Caco-2 (cell line): ENCODE measurements around the gene MVB12B. TPM values are rescaled to one million over a fixed set of nuclear protein-coding genes. Genes with fewer than 3 reads are reported as not detected.

Experiments used
- BruUV-seq: library from RNA; stranded (reverse); fragments of 400-500 nt; replicated peaks from 2 replicates; lab custom pipeline; 2021; lab: Mats Ljungman, UMichigan
- CTCF ChIA-PET: fragments of 300-600 bp; sonication (Branson Sonifier 250); formaldehyde crosslinking; loops from one replicate; lab custom pipeline; 2022; ENCODE audit warnings: antibody characterized with exemption; lab: Charles Lee
- POLR2A ChIA-PET: fragments of 300-600 bp; sonication (Branson Sonifier 250); formaldehyde crosslinking; loops from one replicate; lab custom pipeline; 2022; ENCODE audit warnings: antibody characterized with exemption; lab: Charles Lee
- DNase-seq, 2 experiments: peaks; one replicate each; pipeline versions ENCODE4 v3.0.0 to v3.0.0-alpha.2; 2020 to 2022
- H3K27me3 ChIP-seq: replicated peaks from 2 replicates; pipeline ENCODE4 v1.6.0; 2011; ENCODE audit warnings: low read length; ENCODE audit not compliant: control insufficient read depth, insufficient read depth
- H3K36me3 ChIP-seq: 2 replicates; pipeline ENCODE4 v1.5.1; 2011; ENCODE audit warnings: low read length; ENCODE audit not compliant: control insufficient read depth, insufficient read depth
- H3K4me1 ChIP-seq: fragments of 250-450 bp; sonication (Bioruptor Pico); 2 replicates; pipeline ENCODE4 v1.5.1; 2020; ENCODE audit warnings: mild to moderate bottlenecking
- H3K4me3 ChIP-seq: 2 replicates; pipeline ENCODE4 v1.5.1; 2011; ENCODE audit warnings: low read depth, mild to moderate bottlenecking, control low read depth, low read length
- H3K9me3 ChIP-seq: fragments of 250-450 bp; sonication (Bioruptor Pico); 2 replicates; pipeline ENCODE4 v1.5.1; 2020; ENCODE audit warnings: mild to moderate bottlenecking, moderate library complexity
- H3K27ac Mint-ChIP-seq: one replicate; pipeline ENCODE4 v1.8.0; 2022; ENCODE audit warnings: mixed read lengths; ENCODE audit not compliant: unreplicated experiment
- H3K27me3 Mint-ChIP-seq: one replicate; pipeline ENCODE4 v1.8.0; 2022; ENCODE audit warnings: mixed read lengths; ENCODE audit not compliant: insufficient read depth, unreplicated experiment
- H3K36me3 Mint-ChIP-seq: one replicate; pipeline ENCODE4 v1.8.0; 2022; ENCODE audit warnings: mild to moderate bottlenecking, mixed read lengths; ENCODE audit not compliant: insufficient read depth, unreplicated experiment
- H3K4me1 Mint-ChIP-seq: one replicate; pipeline ENCODE4 v1.8.0; 2022; ENCODE audit warnings: low read depth, mixed read lengths; ENCODE audit not compliant: unreplicated experiment
- H3K4me3 Mint-ChIP-seq: one replicate; pipeline ENCODE4 v1.8.0; 2022; ENCODE audit warnings: mild to moderate bottlenecking, moderate library complexity, mixed read lengths; ENCODE audit not compliant: unreplicated experiment
- H3K9me3 Mint-ChIP-seq: one replicate; pipeline ENCODE4 v1.8.0; 2022; ENCODE audit warnings: mixed read lengths; ENCODE audit not compliant: unreplicated experiment
- intact Hi-C: fragments of 100-400 bp; cut with micrococcal nuclease; formaldehyde crosslinking; loops from one replicate; pipeline ENCODE4 v1.10.0; 2022; ENCODE audit not compliant: unreplicated experiment
- total RNA-seq: library from RNA; stranded (reverse); gene quantifications from 2 replicates; pipeline ENCODE4 v1.2.3, GENCODE V29; 2022
- TF ChIP-seq, protein P1 (sequence below), 2 experiments: fragments of 200-600 bp in 1 of 2; IDR thresholded peaks; 1 replicate in 1 of 2; 2 replicates in 1 of 2; pipeline versions ENCODE4 v1.5.1 to v1.8.0; 2011 to 2022; ENCODE audit warnings: antibody characterized with exemption in 1 of 2, control low read depth in 1 of 2, inconsistent platforms in 1 of 2, low read depth in 1 of 2, low read length in 1 of 2, mild to moderate bottlenecking in 1 of 2, moderate library complexity in 1 of 2; ENCODE audit not compliant: insufficient read depth in 1 of 2, severe bottlenecking in 1 of 2, unreplicated experiment in 1 of 2

Gene MVB12B
- total RNA-seq, 1 experiment from 2014 or later = 24.4 TPM

DNA sequence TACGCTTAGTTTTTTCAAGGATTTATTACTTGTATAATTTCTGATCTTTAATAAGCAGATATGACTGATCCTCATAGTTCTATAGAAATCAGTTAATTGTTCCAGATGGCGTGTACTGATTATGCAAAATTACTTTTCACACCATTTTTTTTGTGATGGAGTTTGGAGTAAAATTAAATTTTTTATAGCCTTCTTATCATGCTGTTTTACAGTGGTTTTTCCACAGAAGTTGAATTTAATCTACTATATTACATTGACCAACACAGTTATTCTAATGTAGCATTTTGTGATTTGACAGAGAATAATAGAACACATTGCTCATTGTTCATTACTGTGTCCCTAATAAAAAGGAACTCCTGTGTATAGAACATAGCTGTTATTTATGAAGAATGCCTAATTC lies 111.1 kb downstream of the MVB12B start:
- POLR2A ChIA-PET = no interaction called here
- no TSS peak for BruUV-seq
- H3K9me3 Mint-ChIP-seq = no peaks in the 10 kb centered on the region
- H3K4me1 Mint-ChIP-seq = no peaks in the 10 kb centered on the region
- H3K36me3 Mint-ChIP-seq = no peaks in the 10 kb centered on the region
- H3K36me3 ChIP-seq = no peaks in the 10 kb centered on the region; the same call in 1 of the 2 replicates
- TF ChIP-seq, protein P1, sequence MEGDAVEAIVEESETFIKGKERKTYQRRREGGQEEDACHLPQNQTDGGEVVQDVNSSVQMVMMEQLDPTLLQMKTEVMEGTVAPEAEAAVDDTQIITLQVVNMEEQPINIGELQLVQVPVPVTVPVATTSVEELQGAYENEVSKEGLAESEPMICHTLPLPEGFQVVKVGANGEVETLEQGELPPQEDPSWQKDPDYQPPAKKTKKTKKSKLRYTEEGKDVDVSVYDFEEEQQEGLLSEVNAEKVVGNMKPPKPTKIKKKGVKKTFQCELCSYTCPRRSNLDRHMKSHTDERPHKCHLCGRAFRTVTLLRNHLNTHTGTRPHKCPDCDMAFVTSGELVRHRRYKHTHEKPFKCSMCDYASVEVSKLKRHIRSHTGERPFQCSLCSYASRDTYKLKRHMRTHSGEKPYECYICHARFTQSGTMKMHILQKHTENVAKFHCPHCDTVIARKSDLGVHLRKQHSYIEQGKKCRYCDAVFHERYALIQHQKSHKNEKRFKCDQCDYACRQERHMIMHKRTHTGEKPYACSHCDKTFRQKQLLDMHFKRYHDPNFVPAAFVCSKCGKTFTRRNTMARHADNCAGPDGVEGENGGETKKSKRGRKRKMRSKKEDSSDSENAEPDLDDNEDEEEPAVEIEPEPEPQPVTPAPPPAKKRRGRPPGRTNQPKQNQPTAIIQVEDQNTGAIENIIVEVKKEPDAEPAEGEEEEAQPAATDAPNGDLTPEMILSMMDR (IDR thresholded peaks at IDR 0.05; ENCODE audit: insufficient read depth in 1 of 2, low read depth in 1 of 2, low read length in 1 of 2, severe bottlenecking in 1 of 2, unreplicated experiment in 1 of 2) = no peak
- H3K4me3 Mint-ChIP-seq = no peak overlapping the region
- no peaks in the 10 kb centered on the region for H3K4me1 ChIP-seq
- no peak for DNase-seq
- no peaks in the 10 kb centered on the region for H3K9me3 ChIP-seq
- no peak overlapping the region for H3K4me3 ChIP-seq
- H3K27ac Mint-ChIP-seq = no peak overlapping the region
- no peaks in the 10 kb centered on the region for H3K27me3 ChIP-seq
- CTCF ChIA-PET = no interaction called here
- intact Hi-C loops = no loop called here
- no peaks in the 10 kb centered on the region for H3K27me3 Mint-ChIP-seq

DNA sequence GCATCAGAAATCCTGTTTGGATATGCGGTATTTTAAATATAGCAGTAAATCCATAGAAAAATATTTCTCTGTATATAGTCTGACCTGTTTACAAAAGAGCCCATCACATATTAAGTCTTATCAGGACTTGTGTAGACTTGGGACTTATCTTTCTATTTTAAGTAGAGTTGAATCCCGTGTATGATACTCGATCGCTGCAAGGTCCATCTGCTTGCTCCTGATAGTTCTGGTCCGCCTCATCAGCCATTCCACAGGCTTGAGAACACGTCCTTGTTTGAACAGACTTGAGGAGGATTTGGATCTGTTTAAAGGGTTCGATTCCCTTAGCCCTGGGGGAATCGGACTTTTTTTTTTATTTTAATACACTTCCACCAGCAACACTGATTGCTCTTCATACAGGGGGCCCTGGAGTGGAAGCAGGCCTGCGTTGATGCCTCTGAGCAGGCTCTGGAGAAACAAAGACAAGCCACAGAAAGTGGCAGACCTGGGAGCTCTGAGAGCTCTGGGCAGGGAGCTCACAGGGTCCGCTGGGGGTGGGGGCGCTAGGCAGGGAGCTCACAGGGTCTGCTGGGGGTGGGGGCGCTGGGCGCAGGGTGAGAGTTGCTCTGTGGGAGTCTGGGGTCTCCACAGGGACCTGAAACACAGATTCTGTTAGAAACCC lies 112.2 kb downstream of the MVB12B start:
- no TSS peak for BruUV-seq

DNA sequence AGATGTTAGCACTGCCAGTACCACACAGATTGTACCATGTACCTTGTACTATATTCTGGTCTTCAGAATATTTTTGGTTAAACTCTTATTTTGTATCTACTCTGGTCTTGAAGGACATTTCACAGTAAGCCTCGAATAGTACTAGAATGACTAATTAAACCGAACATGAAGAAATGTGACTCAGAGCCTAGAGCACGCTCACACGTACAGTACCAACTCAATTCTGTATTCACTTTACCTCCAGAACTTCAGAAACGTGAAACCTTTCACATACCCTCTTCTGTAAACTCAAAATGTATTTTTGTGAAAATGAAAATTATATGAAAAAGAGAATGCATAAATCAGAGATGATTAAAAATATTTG lies 112.8 kb downstream of the MVB12B start:
- no peaks in the 10 kb centered on the region for H3K9me3 ChIP-seq
- no peak overlapping the region for H3K4me3 Mint-ChIP-seq
- no peaks in the 10 kb centered on the region for H3K36me3 Mint-ChIP-seq
- BruUV-seq = no TSS peak
- no peaks in the 10 kb centered on the region for H3K4me1 Mint-ChIP-seq
- no peaks in the 10 kb centered on the region for H3K27me3 Mint-ChIP-seq
- CTCF ChIA-PET = no interaction called here
- no peaks in the 10 kb centered on the region for H3K27me3 ChIP-seq
- intact Hi-C loops = no loop called here
- H3K4me1 ChIP-seq = no peaks in the 10 kb centered on the region
- no peak overlapping the region for H3K4me3 ChIP-seq
- no peak for DNase-seq
- no peak overlapping the region for H3K27ac Mint-ChIP-seq
- TF ChIP-seq, protein P1 (IDR thresholded peaks at IDR 0.05; ENCODE audit: insufficient read depth in 1 of 2, low read depth in 1 of 2, low read length in 1 of 2, severe bottlenecking in 1 of 2, unreplicated experiment in 1 of 2) = no peak
- POLR2A ChIA-PET = no interaction called here
- no peaks in the 10 kb centered on the region for H3K9me3 Mint-ChIP-seq
- H3K36me3 ChIP-seq = no peaks in the 10 kb centered on the region; the same call in 1 of the 2 replicates

More for the DNA sequence above, 112.2 kb downstream of the MVB12B start:
- intact Hi-C loops = no loop called here
- no peak for DNase-seq
- no peaks in the 10 kb centered on the region for H3K27me3 Mint-ChIP-seq
- Histone ChIP-seq H3K27me3 (no peaks in the 10 kb centered on the region), H3K9me3 (no peaks in the 10 kb centered on the region), H3K36me3 (no peaks in the 10 kb centered on the region; the same call in 1 of the 2 replicates), H3K4me3 (no peak overlapping the region), H3K4me1 (no peaks in the 10 kb centered on the region)
- H3K36me3 Mint-ChIP-seq = no peaks in the 10 kb centered on the region
- H3K27ac Mint-ChIP-seq = no peak overlapping the region
- no peak overlapping the region for H3K4me3 Mint-ChIP-seq
- POLR2A ChIA-PET = no interaction called here
- no peaks in the 10 kb centered on the region for H3K4me1 Mint-ChIP-seq
- no peaks in the 10 kb centered on the region for H3K9me3 Mint-ChIP-seq
- CTCF ChIA-PET = no interaction called here
- TF ChIP-seq, protein P1 (IDR thresholded peaks at IDR 0.05; ENCODE audit: insufficient read depth in 1 of 2, low read depth in 1 of 2, low read length in 1 of 2, severe bottlenecking in 1 of 2, unreplicated experiment in 1 of 2) = no peak
